GM21447 (cell line): Measurements from ENCODE around the gene PDCD1.

Experiments
- ATAC-seq: cut with Tn5 transposase; IDR thresholded peaks from one replicate; pipeline ENCODE4 v1.9.1; 2021; ENCODE audit not compliant: unreplicated experiment

PDCD1 gene

GRCh38 chr2:241852981-241853631 is 5.6 kb downstream of the PDCD1 start:
- ATAC-seq = no peak

- no peak for ATAC-seq
Measured at GRCh38 chr2:241852116-241852980, 6.3 kb downstream of the PDCD1 start.

- ATAC-seq = no peak
Measured at GRCh38 chr2:241851325-241852115, 7.2 kb downstream of the PDCD1 start.

- no peak for ATAC-seq
Measured at GRCh38 chr2:241850544-241851324, 8.0 kb downstream of the PDCD1 start.

GRCh38 chr2:241849616-241850543 is 8.8 kb downstream of the PDCD1 start:
- ATAC-seq = no peak

- no peak for ATAC-seq
Measured at GRCh38 chr2:241848761-241849615, 9.7 kb downstream of the PDCD1 start.

GRCh38 chr2:241846406-241846805 is 12.3 kb downstream of the PDCD1 start:
- no peak for ATAC-seq

- ATAC-seq = no peak
Measured at GRCh38 chr2:241844831-241845578, 13.7 kb downstream of the PDCD1 start.

- ATAC-seq = peak; percentile 63
Measured at GRCh38 chr2:241844066-241844728, 14.5 kb downstream of the PDCD1 start.

- ATAC-seq = peak; percentile 6
Measured at GRCh38 chr2:241843321-241844065, 15.2 kb downstream of the PDCD1 start.

GRCh38 chr2:241842620-241843211 is 16.0 kb downstream of the PDCD1 start:
- ATAC-seq = peak; percentile 63

GRCh38 chr2:241842067-241842415 is 16.7 kb downstream of the PDCD1 start:
- ATAC-seq = no peak

- no peak for ATAC-seq
Measured at GRCh38 chr2:241841181-241842066, 17.3 kb downstream of the PDCD1 start.

GRCh38 chr2:241837197-241837965 is 21.3 kb downstream of the PDCD1 start:
- no peak for ATAC-seq

- no peak for ATAC-seq
Measured at GRCh38 chr2:241836292-241836691, 22.4 kb downstream of the PDCD1 start.
